Kidney glomerular epithelial cell (primary cell): ENCODE measurements around the gene HBA2.
"Not testable (repeated sequence)": the region's sequence is repeated elsewhere in the genome, so short reads cannot be mapped to it uniquely, and the experiment has no call there.

Source experiments
- DNase-seq: peaks from one replicate; lab custom pipeline; 2025; lab: John Stamatoyannopoulos, UW

HBA2 gene

GRCh38 chr16:175011-175949 is 2.6 kb downstream of the HBA2 start:
- no peak for DNase-seq

DNA sequence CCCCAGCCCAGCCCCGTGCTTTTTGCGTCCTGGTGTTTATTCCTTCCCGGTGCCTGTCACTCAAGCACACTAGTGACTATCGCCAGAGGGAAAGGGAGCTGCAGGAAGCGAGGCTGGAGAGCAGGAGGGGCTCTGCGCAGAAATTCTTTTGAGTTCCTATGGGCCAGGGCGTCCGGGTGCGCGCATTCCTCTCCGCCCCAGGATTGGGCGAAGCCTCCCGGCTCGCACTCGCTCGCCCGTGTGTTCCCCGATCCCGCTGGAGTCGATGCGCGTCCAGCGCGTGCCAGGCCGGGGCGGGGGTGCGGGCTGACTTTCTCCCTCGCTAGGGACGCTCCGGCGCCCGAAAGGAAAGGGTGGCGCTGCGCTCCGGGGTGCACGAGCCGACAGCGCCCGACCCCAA is 3.3 kb downstream of the HBA2 start:
- DNase-seq: not testable (repeated sequence)

- not testable (repeated sequence) for DNase-seq
These were observed 4.1 kb downstream of the HBA2 start, which contains the start of gene HBA1 for GRCh38 chr16:176477-177382. HBA1 (plus strand) TSS chr16:176680; CDS start chr16:176717, 37 bp downstream.

- DNase-seq: no peak
These were observed 4.7 kb downstream of the HBA2 start for GRCh38 chr16:177394-177822.

DNA sequence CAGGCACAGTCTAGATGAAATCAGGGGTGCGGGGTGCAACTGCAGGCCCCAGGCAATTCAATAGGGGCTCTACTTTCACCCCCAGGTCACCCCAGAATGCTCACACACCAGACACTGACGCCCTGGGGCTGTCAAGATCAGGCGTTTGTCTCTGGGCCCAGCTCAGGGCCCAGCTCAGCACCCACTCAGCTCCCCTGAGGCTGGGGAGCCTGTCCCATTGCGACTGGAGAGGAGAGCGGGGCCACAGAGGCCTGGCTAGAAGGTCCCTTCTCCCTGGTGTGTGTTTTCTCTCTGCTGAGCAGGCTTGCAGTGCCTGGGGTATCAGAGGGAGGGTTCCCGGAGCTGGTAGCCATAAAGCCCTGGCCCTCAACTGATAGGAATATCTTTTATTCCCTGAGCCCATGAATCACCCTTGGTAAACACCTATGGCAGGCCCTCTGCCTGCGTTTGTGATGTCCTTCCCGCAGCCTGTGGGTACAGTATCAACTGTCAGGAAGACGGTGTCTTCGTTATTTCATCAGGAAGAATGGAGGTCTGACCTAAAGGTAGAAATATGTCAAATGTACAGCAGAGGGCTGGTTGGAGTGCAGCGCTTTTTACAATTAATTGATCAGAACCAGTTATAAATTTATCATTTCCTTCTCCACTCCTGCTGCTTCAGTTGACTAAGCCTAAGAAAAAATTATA is 5.4 kb downstream of the HBA2 start:
- no peak for DNase-seq

DNA sequence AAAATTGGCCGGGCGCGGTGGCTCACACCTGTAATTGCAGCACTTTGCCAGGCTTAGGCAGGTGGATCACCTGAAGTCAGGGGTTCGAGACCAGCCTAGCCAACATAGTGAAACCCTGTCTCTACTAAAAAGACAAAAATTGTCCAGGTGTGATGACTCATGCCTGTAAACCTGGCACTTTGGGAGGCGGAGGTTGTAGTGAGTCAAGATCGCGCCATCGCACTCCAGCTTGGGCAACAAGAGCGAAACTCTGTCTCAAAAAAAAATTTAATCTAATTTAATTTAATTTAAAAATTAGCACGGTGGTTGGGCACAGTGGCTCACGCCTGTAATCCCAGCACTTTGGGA is 6.0 kb downstream of the HBA2 start:
- DNase-seq: no peak

GRCh38 chr16:179211-180092 is 6.8 kb downstream of the HBA2 start:
- DNase-seq: no peak

- no peak for DNase-seq
These were observed 7.5 kb downstream of the HBA2 start, which contains the start of gene HBQ1 for GRCh38 chr16:180101-180675. HBQ1 (plus strand) TSS chr16:180459; CDS start chr16:180487, 28 bp downstream.

DNA sequence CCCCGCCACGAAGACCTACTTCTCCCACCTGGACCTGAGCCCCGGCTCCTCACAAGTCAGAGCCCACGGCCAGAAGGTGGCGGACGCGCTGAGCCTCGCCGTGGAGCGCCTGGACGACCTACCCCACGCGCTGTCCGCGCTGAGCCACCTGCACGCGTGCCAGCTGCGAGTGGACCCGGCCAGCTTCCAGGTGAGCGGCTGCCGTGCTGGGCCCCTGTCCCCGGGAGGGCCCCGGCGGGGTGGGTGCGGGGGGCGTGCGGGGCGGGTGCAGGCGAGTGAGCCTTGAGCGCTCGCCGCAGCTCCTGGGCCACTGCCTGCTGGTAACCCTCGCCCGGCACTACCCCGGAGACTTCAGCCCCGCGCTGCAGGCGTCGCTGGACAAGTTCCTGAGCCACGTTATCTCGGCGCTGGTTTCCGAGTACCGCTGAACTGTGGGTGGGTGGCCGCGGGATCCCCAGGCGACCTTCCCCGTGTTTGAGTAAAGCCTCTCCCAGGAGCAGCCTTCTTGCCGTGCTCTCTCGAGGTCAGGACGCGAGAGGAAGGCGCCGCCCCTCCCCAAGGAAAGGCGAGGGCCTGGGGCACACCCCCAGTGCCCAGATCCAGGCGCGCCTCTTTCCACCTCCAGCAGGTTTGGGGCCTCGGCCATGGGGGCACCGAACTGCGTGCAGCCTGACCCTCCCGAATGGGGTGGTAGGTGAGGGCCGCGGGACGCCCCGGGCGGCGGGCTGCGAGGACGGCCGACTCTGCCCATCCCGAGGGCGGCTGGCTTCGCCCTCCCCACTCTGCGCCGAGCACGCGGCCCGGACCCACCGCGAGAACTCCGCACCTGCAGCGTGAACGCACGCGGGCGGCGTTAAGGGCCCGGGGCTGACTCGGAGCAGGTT is 8.2 kb downstream of the HBA2 start:
- DNase-seq: peak; percentile 48

DNA sequence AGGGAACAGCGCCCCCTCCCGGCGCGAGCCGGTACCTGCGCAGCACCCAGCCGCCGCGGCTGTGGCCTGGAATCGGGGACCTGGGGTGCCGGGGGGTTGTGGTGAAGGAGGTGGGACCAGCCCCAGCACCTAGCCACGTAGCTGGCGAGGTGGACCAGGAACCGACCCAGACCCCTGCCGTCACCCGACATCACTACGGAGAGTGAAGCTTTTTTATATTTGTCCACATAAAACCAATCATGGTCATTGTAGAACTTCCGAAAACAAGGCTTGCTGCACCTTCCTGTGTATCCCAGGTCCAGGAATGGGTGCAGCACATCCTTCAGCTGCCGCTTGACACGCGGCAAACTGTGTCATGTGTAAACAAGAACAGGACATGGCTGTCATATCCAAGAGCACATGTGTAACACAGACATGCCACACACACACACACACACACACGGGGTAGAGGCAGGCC is 8.9 kb downstream of the HBA2 start:
- DNase-seq: no peak

DNA sequence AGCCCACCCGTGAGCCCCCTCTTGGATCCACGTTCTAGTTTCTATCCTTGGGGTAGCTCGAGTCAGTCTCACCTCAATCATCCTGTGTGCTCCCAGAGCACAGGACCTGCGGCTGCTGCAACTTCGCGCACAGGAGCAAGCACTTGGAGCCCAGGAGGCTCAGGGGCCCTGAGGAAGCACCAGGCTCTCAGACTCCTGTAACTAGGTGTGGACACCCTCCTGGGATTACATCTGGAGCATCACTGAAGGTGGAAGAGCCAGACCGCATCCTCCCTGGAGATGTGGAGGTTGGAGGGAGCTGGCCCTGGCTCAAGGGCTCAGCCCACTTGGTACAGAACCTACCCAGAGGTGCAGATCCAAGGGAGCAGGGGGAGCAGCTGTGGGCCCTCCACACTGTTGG is 10.3 kb downstream of the HBA2 start:
- no peak for DNase-seq

DNA sequence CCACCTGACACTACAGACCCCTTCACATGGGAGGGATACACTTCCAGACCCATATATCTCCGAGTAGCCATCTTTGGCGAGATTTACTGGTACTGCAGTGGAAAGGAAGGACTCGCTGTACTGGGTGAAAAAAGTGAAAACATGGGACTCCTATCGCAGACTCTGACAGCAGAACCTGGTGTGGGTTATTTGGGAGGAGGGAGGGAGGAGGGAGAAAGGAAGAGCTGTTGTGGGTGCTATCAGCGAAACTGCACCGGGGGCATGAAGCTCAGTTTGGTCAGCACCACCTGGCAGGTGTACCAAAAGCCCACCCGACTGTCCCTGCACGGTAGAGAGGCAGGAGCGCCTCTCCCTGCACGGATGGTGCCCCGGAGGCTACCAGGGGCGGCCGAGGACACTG is 12.5 kb downstream of the HBA2 start:
- DNase-seq: no peak

- DNase-seq: no peak
These were observed 13.0 kb downstream of the HBA2 start for GRCh38 chr16:185691-186090.

GRCh38 chr16:187330-187729 is 14.7 kb downstream of the HBA2 start:
- DNase-seq: no peak

GRCh38 chr16:188674-189073 is 16.0 kb downstream of the HBA2 start:
- no peak for DNase-seq

DNA sequence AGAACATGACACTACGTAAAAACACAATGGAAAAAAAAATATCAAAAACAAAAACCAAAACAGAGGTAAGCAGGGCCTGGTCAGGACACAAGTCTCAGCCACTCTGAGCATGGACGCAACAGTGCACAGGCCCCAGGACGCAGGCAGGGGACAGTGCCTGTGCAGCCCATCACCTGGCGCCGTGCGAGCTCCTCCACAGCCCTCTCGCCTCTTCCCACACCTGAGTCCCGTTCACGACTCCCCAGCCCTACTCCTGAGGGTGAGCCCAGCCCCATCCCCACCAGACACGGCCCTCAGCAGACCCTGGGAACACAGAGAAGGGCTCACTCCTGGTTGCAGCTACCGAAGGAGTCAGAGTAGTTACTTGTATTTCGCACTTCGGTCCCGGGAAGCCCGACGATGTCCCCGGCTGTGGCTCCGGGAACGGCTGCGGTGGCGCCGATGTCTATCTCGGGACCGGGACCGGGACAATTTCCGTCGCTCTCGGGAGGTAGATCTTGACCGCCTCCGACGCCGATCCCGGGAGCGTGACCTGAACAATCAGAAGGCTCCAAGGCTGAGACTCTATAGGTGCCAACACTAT is 17.0 kb downstream of the HBA2 start:
- no peak for DNase-seq

DNA sequence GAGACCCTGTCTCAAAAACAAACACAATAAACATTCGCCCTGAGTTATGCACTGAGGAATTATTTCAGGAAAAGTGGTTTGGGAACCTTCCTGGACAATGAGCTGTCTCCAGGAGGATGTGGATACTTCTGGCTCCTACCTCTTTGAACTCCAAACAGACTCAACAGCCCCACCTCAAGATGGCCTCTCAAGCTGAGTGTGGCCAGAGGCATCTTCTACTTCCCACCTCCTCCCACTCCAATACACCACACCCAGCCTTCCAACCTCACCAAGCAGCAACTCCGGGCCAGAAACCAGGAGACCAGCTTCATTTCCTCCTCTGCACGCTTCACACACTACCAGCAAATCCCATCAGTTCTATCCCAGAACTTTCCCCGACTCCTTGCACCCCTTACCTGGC is 19.2 kb downstream of the HBA2 start:
- DNase-seq: no peak

GRCh38 chr16:192686-193085 is 20.0 kb downstream of the HBA2 start:
- no peak for DNase-seq

DNA sequence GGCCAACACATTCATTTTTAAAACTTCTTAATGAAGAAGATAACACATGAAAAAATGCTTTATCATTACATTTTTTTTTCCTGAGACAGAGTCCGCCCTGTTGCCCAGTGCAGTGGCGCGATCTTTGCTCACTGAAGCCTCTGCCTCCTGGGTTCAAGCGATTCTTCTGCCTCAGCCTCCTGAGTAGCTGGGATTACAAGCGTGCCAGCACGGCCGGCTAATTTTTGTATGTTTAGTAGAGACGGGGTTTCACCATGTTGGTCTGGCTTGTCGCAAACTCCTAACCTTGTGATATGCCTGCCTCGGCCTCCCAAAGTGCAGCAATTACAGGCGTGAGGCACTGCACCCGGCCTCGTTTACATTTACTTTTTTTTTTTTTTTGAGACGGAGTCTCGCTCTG is 20.8 kb downstream of the HBA2 start:
- no peak for DNase-seq
